DOHH2 (cell line): ENCODE measurements around the gene PKIB.

Experiments
- H3F3A ChIP-seq: fragments of 200-600 bp; sonication (generic), shearing (Covaris generic); 2 replicates; pipeline ENCODE4 v1.6.0; 2016; ENCODE audit warnings: antibody characterized with exemption, mild to moderate bottlenecking; ENCODE audit not compliant: control insufficient read depth, insufficient read depth
- H3K27ac ChIP-seq: fragments of 200-600 bp; sonication (generic); 2 replicates; pipeline ENCODE4 v1.5.1; 2014; ENCODE audit warnings: low read depth, mild to moderate bottlenecking, low read length, moderate library complexity
- H3K27me3 ChIP-seq: fragments of 200-600 bp; sonication (generic); 2 replicates; pipeline ENCODE4 v1.6.1; 2014; ENCODE audit warnings: mild to moderate bottlenecking, low read length, mixed read lengths; ENCODE audit not compliant: control insufficient read depth
- H3K36me3 ChIP-seq: fragments of 200-600 bp; sonication (generic); 2 replicates; pipeline ENCODE4 v1.6.1; 2014; ENCODE audit warnings: mild to moderate bottlenecking, low read length, moderate library complexity, mixed read lengths; ENCODE audit not compliant: control insufficient read depth
- H3K4me1 ChIP-seq: fragments of 200-600 bp; sonication (generic); 2 replicates; pipeline ENCODE4 v1.6.1; 2014; ENCODE audit warnings: mild to moderate bottlenecking, low read length, mixed read lengths; ENCODE audit not compliant: control insufficient read depth
- H3K4me2 ChIP-seq: fragments of 200-600 bp; sonication (generic); 2 replicates; pipeline ENCODE4 v1.6.0; 2014; ENCODE audit warnings: mild to moderate bottlenecking, low read length, moderate library complexity
- H3K4me3 ChIP-seq: fragments of 200-600 bp; sonication (generic); 2 replicates; pipeline ENCODE4 v1.5.1; 2014; ENCODE audit warnings: mild to moderate bottlenecking, low read length, mixed read lengths
- H3K79me2 ChIP-seq: fragments of 200-600 bp; sonication (generic); 2 replicates; pipeline ENCODE4 v1.6.1; 2014; ENCODE audit warnings: mild to moderate bottlenecking, low read length, mixed read lengths; ENCODE audit not compliant: control insufficient read depth
- H3K9me2 ChIP-seq: fragments of 200-600 bp; sonication (generic); replicated peaks from 2 replicates; pipeline ENCODE4 v1.6.1; 2014; ENCODE audit warnings: mild to moderate bottlenecking, low read length, mixed read lengths; ENCODE audit not compliant: control insufficient read depth
- H3K9me3 ChIP-seq: fragments of 200-600 bp; sonication (generic); 2 replicates; pipeline ENCODE4 v1.6.1; 2014; ENCODE audit warnings: antibody characterized with exemption, low read length, mixed read lengths; ENCODE audit not compliant: control insufficient read depth, insufficient read depth
- H4K20me1 ChIP-seq: fragments of 200-600 bp; sonication (generic); 2 replicates; pipeline ENCODE4 v1.6.0; 2014; ENCODE audit warnings: low read depth, mild to moderate bottlenecking, antibody characterized with exemption, low read length, moderate library complexity; ENCODE audit not compliant: control insufficient read depth, insufficient read depth
- EZH2phosphoT487 ChIP-seq: fragments of 200-600 bp; sonication (generic); IDR thresholded peaks from 2 replicates; pipeline ENCODE4 v1.6.1; 2017; ENCODE audit warnings: borderline replicate concordance, mild to moderate bottlenecking, antibody characterized with exemption, low read length, moderate library complexity, mixed read lengths
- TF ChIP-seq, protein P1 (sequence below): fragments of 200-600 bp; sonication (generic); IDR thresholded peaks from one replicate; pipeline ENCODE4 v1.5.1; 2014; ENCODE audit warnings: antibody characterized with exemption, mild to moderate bottlenecking, low read depth, low read length; ENCODE audit not compliant: poor library complexity, severe bottlenecking

Gene PKIB

DNA sequence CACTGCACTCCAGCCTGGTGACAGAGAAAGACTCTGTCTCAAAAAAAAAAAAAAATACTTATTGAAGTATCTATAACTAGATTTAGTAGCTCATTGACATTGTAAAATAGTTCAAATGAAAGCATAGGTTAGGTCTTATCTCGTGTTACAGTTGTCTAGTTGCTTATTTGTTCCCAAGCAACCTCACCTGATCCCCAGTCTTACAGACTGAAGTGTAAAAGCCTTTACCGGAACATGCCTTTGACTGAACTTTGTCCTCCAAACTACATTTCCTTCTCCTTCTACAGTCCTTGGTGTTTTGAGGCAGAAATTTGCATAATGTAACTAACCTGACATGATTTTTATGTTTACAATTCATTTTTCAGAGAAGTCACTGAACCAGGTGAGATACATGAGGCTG lies 61.0 kb downstream of the PKIB start:
- TF ChIP-seq EZH2phosphoT487 = no peak
- TF ChIP-seq, protein P1, sequence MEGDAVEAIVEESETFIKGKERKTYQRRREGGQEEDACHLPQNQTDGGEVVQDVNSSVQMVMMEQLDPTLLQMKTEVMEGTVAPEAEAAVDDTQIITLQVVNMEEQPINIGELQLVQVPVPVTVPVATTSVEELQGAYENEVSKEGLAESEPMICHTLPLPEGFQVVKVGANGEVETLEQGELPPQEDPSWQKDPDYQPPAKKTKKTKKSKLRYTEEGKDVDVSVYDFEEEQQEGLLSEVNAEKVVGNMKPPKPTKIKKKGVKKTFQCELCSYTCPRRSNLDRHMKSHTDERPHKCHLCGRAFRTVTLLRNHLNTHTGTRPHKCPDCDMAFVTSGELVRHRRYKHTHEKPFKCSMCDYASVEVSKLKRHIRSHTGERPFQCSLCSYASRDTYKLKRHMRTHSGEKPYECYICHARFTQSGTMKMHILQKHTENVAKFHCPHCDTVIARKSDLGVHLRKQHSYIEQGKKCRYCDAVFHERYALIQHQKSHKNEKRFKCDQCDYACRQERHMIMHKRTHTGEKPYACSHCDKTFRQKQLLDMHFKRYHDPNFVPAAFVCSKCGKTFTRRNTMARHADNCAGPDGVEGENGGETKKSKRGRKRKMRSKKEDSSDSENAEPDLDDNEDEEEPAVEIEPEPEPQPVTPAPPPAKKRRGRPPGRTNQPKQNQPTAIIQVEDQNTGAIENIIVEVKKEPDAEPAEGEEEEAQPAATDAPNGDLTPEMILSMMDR = no peak
- Histone ChIP-seq H4K20me1 (no peaks in the 10 kb centered on the region), H3K9me3 (no peaks in the 10 kb centered on the region)

DNA sequence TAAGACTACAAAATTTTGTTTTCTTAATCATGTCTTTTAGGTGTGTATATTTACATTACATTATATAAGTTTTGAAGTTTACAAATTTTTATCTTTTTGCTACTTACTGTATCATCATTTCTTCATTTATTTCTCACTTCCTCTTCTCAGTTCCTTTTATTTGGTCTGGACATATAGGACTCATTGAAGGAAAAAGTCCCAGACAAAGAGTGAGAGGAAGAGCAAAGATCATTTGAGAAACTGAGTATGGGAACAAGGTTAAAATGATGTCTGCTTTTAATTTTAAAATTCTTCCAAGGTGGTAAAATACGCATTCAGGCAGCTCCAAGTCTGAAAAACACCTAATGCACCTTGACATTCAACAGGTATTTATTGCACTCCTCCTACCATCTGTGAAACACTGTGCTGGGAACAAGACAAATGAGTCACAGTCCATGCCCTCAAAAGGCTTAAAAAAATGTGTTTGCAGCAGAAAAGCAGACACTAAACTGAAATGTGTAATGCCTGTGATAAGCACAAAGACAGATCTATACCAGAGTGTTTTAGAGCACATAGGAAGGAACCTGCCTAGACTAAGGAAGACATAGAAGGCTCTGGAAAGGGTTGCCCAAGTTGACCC lies 63.2 kb downstream of the PKIB start:
- Histone ChIP-seq H3K4me1 (peaks cover 5% of the 10 kb centered on the region), H3K4me3 (no peak overlapping the region), H3K79me2 (no peaks in the 10 kb centered on the region), H4K20me1 (no peaks in the 10 kb centered on the region), H3K36me3 (no peaks in the 10 kb centered on the region), H3K27me3 (no peaks in the 10 kb centered on the region), H3K9me3 (no peaks in the 10 kb centered on the region), H3K27ac (no peak overlapping the region), H3K9me2 (no peaks in the 10 kb centered on the region), H3K4me2 (no peak overlapping the region), H3F3A (no peaks in the 10 kb centered on the region)
- TF ChIP-seq, protein P1 = no peak
- TF ChIP-seq EZH2phosphoT487 = no peak

More for the DNA sequence above, 61.0 kb downstream of the PKIB start:
- Histone ChIP-seq H3K4me3 (no peak overlapping the region), H3K27me3 (no peaks in the 10 kb centered on the region), H3K36me3 (no peaks in the 10 kb centered on the region), H3K9me2 (no peaks in the 10 kb centered on the region), H3K79me2 (no peaks in the 10 kb centered on the region), H3K27ac (no peak overlapping the region), H3K4me2 (no peak overlapping the region), H3K4me1 (peaks cover 5% of the 10 kb centered on the region), H3F3A (no peaks in the 10 kb centered on the region)

DNA sequence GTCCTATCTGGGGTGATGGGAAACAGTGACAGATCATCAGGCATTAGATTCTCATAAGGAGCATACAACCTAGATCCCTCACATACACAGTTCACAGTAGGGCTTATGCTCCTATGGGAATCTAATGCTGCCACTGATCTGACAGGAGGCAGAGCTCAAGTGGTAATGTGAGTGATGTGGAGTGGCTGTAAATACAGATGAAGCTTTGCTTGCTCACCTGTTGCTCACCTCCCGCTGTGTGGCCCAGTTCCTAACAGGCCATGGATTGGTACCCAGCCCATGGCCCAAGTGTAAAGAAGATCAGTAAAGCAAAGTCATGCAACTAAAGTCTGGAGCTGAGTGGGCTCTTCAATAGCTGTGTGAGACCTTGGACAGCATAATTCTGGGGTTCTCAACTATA lies 65.9 kb downstream of the PKIB start:
- TF ChIP-seq, protein P1 = no peak
- TF ChIP-seq EZH2phosphoT487 = no peak
- Histone ChIP-seq H4K20me1 (no peaks in the 10 kb centered on the region), H3K27ac (no peak overlapping the region), H3K4me2 (no peak overlapping the region), H3K9me2 (no peaks in the 10 kb centered on the region), H3K27me3 (no peaks in the 10 kb centered on the region), H3K9me3 (no peaks in the 10 kb centered on the region), H3K4me1 (peaks cover 5% of the 10 kb centered on the region), H3F3A (no peaks in the 10 kb centered on the region), H3K79me2 (no peaks in the 10 kb centered on the region), H3K4me3 (no peak overlapping the region), H3K36me3 (no peaks in the 10 kb centered on the region)

DNA sequence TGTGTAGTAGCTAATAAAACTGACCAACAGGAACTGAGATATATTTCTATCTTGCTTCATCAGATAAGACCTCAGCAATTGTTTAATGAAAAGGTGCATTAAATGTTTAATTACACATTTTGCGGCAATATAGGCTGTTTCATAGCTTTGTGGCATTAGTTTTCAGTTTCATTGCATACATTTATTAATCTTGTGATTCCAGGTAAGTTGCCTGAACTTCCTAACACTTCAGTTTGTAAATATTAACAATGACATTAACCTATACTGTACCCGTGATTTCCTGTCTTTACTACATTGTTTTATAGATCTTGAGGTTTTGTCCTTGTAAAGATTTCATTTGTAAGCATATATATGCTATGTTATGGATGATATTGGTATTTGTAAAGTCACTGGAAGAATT lies 66.5 kb downstream of the PKIB start:
- Histone ChIP-seq H3K36me3 (no peaks in the 10 kb centered on the region), H3K79me2 (no peaks in the 10 kb centered on the region), H4K20me1 (no peaks in the 10 kb centered on the region), H3K27ac (no peak overlapping the region), H3K9me2 (no peaks in the 10 kb centered on the region), H3K9me3 (no peaks in the 10 kb centered on the region), H3F3A (no peaks in the 10 kb centered on the region), H3K4me1 (peaks cover 5% of the 10 kb centered on the region), H3K27me3 (no peaks in the 10 kb centered on the region), H3K4me3 (no peak overlapping the region), H3K4me2 (no peak overlapping the region)
- no peak for TF ChIP-seq EZH2phosphoT487
- TF ChIP-seq, protein P1 = no peak
